ENCODE results near the gene NRCAM. TPM values are rescaled to one million over a fixed set of nuclear protein-coding genes. Genes with fewer than 3 reads are reported as not detected.

NRCAM gene
- total RNA-seq, 2 donors from 2014 or later: 17.9 to 28.2 TPM

DNA sequence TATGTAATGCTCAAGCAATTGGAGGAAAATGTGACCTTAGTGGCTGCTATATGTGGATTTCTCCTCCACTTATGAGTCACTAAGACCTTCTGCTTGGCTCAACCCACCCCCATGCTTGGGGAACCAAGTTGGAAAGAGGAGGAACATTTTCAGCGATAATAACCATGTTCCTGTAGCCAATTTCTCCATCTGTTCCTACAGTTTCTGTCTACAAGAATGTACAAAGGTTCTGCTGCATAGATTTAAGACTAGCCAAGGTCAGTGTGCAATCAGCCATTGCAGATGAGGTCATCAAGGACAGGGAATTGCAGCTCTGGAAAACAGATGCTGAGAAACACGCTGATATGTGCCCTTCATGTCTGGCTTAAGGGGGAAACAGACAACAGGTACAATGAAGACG is 5.6 kb upstream of the NRCAM start:
- no peak overlapping the region for H3K27ac Mint-ChIP-seq
- H3K27me3 ChIP-seq (ENCODE audit: control insufficient read depth, insufficient read depth, low read length, poor library complexity, severe bottlenecking): peaks cover 19% of the 10 kb centered on the region
- TF ChIP-seq, protein P1, sequence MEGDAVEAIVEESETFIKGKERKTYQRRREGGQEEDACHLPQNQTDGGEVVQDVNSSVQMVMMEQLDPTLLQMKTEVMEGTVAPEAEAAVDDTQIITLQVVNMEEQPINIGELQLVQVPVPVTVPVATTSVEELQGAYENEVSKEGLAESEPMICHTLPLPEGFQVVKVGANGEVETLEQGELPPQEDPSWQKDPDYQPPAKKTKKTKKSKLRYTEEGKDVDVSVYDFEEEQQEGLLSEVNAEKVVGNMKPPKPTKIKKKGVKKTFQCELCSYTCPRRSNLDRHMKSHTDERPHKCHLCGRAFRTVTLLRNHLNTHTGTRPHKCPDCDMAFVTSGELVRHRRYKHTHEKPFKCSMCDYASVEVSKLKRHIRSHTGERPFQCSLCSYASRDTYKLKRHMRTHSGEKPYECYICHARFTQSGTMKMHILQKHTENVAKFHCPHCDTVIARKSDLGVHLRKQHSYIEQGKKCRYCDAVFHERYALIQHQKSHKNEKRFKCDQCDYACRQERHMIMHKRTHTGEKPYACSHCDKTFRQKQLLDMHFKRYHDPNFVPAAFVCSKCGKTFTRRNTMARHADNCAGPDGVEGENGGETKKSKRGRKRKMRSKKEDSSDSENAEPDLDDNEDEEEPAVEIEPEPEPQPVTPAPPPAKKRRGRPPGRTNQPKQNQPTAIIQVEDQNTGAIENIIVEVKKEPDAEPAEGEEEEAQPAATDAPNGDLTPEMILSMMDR (conservative IDR thresholded peaks at IDR 0.05): no peak
- peaks cover 25% of the 10 kb centered on the region for H3K27me3 Mint-ChIP-seq (ENCODE audit: insufficient read depth)
- no peaks in the 10 kb centered on the region for H3K36me3 Mint-ChIP-seq (ENCODE audit: low read depth)
- no peak overlapping the region for H3K4me3 Mint-ChIP-seq
- no peak overlapping the region for H3K9ac ChIP-seq (ENCODE audit: extremely low read depth, low read length, poor library complexity, severe bottlenecking)
- no peak overlapping the region for H3K4me3 ChIP-seq (ENCODE audit: low read length)
- H3K9me3 ChIP-seq (ENCODE audit: control insufficient read depth, low read length): no peaks in the 10 kb centered on the region
- peaks cover 4% of the 10 kb centered on the region for H3K4me1 Mint-ChIP-seq
- DNase-seq: no peak
- 92 to 95% methylated on average over 3 of the region's 3 CpGs for WGBS, 2 experiments (ENCODE audit: insufficient coverage in 1 of 2, insufficient read length in 1 of 2)
- H3K9me3 Mint-ChIP-seq: no peaks in the 10 kb centered on the region
- no peaks in the 10 kb centered on the region for H3K36me3 ChIP-seq (ENCODE audit: control insufficient read depth, insufficient read depth, low read length)
- H3K4me1 ChIP-seq (ENCODE audit: control insufficient read depth, insufficient read depth, low read length): no peaks in the 10 kb centered on the region
- no peak overlapping the region for H3K27ac ChIP-seq (ENCODE audit: low read depth, low read length)

DNA sequence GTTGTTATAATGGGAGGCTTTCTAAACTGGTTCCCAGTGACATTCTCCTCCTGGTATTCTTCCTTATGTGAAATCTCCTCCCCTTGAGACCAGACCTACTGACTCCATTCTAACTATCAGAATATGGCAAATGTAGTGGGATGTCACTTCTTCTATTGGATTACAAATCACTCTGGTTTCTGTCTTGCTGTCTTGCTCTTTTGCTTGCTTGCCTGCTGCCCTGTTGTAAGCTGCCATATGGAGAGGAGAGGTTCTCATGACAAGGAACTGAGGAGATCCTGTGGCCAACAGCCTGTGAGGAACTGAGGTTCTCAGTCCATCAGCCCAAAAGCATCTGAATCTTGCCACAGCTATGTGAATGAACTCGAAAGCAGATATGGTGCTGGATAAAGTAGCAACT is 4.7 kb upstream of the NRCAM start:
- Histone ChIP-seq H3K4me3 (ENCODE audit: low read length) (no peak overlapping the region), H3K4me1 (ENCODE audit: control insufficient read depth, insufficient read depth, low read length) (no peaks in the 10 kb centered on the region), H3K36me3 (ENCODE audit: control insufficient read depth, insufficient read depth, low read length) (no peaks in the 10 kb centered on the region), H3K27me3 (ENCODE audit: control insufficient read depth, insufficient read depth, low read length, poor library complexity, severe bottlenecking) (peaks cover 21% of the 10 kb centered on the region), H3K27ac (ENCODE audit: low read depth, low read length) (no peak overlapping the region), H3K9ac (ENCODE audit: extremely low read depth, low read length, poor library complexity, severe bottlenecking) (no peak overlapping the region), H3K9me3 (ENCODE audit: control insufficient read depth, low read length) (no peaks in the 10 kb centered on the region)
- Mint-ChIP-seq H3K4me3 (no peak overlapping the region), H3K36me3 (ENCODE audit: low read depth) (no peaks in the 10 kb centered on the region), H3K27me3 (ENCODE audit: insufficient read depth) (peaks cover 30% of the 10 kb centered on the region), H3K9me3 (no peaks in the 10 kb centered on the region), H3K4me1 (peaks cover 4% of the 10 kb centered on the region), H3K27ac (no peak overlapping the region)
- WGBS, 2 experiments (ENCODE audit: insufficient coverage in 1 of 2, insufficient read length in 1 of 2): 83 to 95% methylated on average over 1 of the region's 1 CpG
- TF ChIP-seq, protein P1 (conservative IDR thresholded peaks at IDR 0.05): no peak
- DNase-seq: no peak

DNA sequence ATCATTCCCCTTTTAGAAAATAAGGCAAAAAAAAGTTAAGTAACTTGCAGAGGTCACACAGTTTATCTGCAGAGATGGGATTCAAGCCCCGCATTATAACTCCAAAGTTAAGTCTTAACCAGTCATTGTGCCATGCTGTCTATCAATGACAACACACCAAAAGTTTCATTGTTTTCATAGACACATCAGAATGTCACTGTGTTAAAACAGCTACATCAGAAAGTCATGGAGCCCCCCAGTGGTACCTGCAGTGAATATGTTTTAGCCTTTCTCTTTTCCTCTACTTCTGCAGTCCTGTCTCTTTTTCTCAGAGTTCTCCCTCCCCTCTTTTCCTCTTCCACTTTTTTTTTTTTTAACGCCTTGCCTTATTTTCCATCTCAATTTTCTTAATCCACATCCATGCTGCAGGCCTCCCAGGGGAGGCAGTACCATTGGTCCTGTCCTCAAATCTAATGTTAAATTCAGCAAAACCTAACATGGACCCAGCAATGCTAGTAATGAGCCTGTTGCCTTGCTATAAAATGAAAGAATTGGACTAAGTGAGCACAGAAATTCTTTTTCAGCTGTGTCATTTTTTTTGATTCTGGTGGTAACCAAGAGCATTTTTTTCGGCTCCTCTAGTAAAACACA is 3.8 kb upstream of the NRCAM start:
- H3K4me1 ChIP-seq (ENCODE audit: control insufficient read depth, insufficient read depth, low read length): no peaks in the 10 kb centered on the region
- Mint-ChIP-seq H3K27me3 (ENCODE audit: insufficient read depth) (peaks cover 34% of the 10 kb centered on the region), H3K27ac (no peak overlapping the region), H3K4me1 (peaks cover 4% of the 10 kb centered on the region), H3K9me3 (no peaks in the 10 kb centered on the region), H3K36me3 (ENCODE audit: low read depth) (no peaks in the 10 kb centered on the region), H3K4me3 (no peak overlapping the region)
- no peak overlapping the region for H3K9ac ChIP-seq (ENCODE audit: extremely low read depth, low read length, poor library complexity, severe bottlenecking)
- WGBS, 2 experiments (ENCODE audit: insufficient coverage in 1 of 2, insufficient read length in 1 of 2): 53 to 67% methylated on average over 3 of the region's 3 CpGs
- no peak for DNase-seq
- H3K4me3 ChIP-seq (ENCODE audit: low read length): no peak overlapping the region
- H3K9me3 ChIP-seq (ENCODE audit: control insufficient read depth, low read length): no peaks in the 10 kb centered on the region
- H3K27me3 ChIP-seq (ENCODE audit: control insufficient read depth, insufficient read depth, low read length, poor library complexity, severe bottlenecking): peaks cover 21% of the 10 kb centered on the region
- no peaks in the 10 kb centered on the region for H3K36me3 ChIP-seq (ENCODE audit: control insufficient read depth, insufficient read depth, low read length)
- TF ChIP-seq, protein P1 (conservative IDR thresholded peaks at IDR 0.05): peak; percentile 76
- no peak overlapping the region for H3K27ac ChIP-seq (ENCODE audit: low read depth, low read length)
